Measurements from ENCODE around the gene TTC28. TPM values are rescaled to one million over a fixed set of nuclear protein-coding genes. Genes with fewer than 3 reads are reported as not detected.

The TTC28 gene
- total and polyA plus RNA-seq, 12 donors, result 2.1 to 27.7 (median 20.4) TPM

DNA sequence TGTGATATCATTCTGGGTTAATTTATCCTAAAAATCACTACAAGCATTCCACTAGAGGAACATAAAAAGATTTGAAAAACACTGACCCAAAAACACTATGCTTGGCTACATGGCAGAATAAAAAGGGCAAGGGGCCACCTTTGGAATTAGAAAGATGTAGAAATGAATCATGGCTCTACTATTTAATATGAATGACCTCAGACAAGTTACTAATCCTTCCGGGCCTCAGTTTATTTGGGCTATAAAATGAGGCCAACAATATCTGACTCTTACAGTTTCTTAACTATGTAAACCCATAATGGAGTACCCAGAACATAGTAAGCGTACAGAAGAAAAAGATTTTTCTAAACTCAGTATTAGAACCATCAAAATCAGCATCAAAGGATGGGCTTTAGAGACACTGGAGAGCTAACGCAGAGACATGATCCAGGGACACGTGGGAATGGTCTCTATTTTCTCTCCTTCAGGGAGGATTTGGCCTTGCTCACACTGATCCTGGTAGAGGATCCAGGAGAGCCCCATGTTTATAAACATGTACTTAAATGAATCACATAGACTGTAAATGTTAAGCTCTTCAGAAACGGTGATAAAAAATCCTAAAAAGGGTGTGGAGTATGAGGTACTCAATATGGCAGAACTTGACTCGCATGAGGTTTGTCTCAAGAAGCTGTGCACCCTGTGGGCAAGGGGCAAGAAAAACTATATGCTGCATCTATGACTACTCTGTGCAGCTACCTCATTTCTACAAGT, 472.2 kb downstream of the TTC28 start:
- WGBS, 2 donors, result 94% methylated on average over 6 of the region's 6 CpGs
- Histone ChIP-seq H3K27me3 (no peaks in the 10 kb centered on the region), H3K4me1 (peaks cover 0 to 23% (median 12%) of the 10 kb centered on the region in 9 donors), H3K9me3 (peaks cover 0 to 15% (median 0%) of the 10 kb centered on the region in 11 donors), H3K27ac (no peak overlapping the region), H3K4me3 (no peak overlapping the region), H3K36me3 (no peaks in the 10 kb centered on the region)
- ATAC-seq (no peak), DNase-seq (no peak)
- intact Hi-C loops (cut with DNase I), result loop anchor here in 1 of 10 donors (10.0 kb wide), 1 partner anchor 163 kb away; no protein-coding TSS in a partner anchor
- TF ChIP-seq, protein P1, sequence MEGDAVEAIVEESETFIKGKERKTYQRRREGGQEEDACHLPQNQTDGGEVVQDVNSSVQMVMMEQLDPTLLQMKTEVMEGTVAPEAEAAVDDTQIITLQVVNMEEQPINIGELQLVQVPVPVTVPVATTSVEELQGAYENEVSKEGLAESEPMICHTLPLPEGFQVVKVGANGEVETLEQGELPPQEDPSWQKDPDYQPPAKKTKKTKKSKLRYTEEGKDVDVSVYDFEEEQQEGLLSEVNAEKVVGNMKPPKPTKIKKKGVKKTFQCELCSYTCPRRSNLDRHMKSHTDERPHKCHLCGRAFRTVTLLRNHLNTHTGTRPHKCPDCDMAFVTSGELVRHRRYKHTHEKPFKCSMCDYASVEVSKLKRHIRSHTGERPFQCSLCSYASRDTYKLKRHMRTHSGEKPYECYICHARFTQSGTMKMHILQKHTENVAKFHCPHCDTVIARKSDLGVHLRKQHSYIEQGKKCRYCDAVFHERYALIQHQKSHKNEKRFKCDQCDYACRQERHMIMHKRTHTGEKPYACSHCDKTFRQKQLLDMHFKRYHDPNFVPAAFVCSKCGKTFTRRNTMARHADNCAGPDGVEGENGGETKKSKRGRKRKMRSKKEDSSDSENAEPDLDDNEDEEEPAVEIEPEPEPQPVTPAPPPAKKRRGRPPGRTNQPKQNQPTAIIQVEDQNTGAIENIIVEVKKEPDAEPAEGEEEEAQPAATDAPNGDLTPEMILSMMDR (IDR thresholded peaks at IDR 0.05), result no peak

DNA sequence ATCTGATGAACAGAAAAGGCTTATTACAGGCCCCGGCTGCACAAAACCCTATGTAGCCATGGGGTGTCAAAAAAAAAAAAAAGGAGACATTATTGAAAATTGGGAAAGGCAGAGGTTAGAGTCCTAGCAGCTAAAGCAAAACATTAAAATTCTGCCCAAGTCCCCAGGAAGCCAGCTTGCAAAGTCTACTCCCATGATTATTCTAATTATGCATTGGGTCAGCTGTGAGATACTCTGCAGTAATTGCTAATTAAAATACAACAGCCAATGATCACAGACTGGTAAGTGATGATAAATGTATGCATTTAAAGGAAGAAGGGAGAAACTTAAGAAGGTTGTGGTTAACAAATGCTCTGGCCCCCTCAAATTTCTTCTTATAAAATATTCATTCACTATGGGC, 473.7 kb downstream of the TTC28 start:
- no peaks in the 10 kb centered on the region for H3K36me3 ChIP-seq
- peaks cover 0 to 7% (median 0%) of the 10 kb centered on the region in 11 donors for H3K9me3 ChIP-seq
- whole genome bisulfite sequencing, 2 donors, result 93 to 97% methylated on average over 1 of the region's 1 CpG
- DNase-seq (no peak), ATAC-seq (no peak)
- no peak overlapping the region for H3K27ac ChIP-seq
- TF ChIP-seq, protein P1 (IDR thresholded peaks at IDR 0.05), result no peak
- H3K27me3 ChIP-seq, result no peaks in the 10 kb centered on the region
- no peak overlapping the region for H3K4me3 ChIP-seq
- intact Hi-C loops (cut with DNase I), result loop anchor here in 1 of 10 donors (10.0 kb wide), 1 partner anchor 161 kb away; no protein-coding TSS in a partner anchor
- H3K4me1 ChIP-seq, result peaks cover 0 to 23% (median 12%) of the 10 kb centered on the region in 9 donors

DNA sequence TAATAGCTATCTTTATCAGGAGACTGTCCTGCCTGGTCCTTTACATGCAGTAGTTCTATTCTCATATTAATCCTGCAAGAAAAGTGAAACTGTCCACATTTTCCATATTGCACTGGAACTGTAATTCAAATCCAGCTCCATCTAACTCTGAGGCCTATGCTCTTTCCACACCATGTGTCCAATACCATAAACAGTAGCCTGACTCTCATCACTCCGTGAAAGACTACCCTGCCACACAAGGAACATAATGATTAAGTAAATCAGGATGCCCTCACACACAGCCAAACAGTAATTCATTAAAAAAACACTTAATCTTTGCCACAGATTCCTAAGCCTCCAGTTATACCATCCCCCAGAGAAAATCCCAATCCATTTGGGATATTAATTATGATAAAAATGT, 475.3 kb downstream of the TTC28 start:
- Histone ChIP-seq H3K4me3 (no peak overlapping the region), H3K36me3 (no peaks in the 10 kb centered on the region), H3K27me3 (no peaks in the 10 kb centered on the region), H3K27ac (no peak overlapping the region), H3K4me1 (peaks cover 0 to 23% (median 13%) of the 10 kb centered on the region in 9 donors), H3K9me3 (no peaks in the 10 kb centered on the region)
- DNase-seq (no peak), ATAC-seq (peak in 1 of 8 donors; percentile 28)
- TF ChIP-seq, protein P1 (IDR thresholded peaks at IDR 0.05), result no peak
- intact Hi-C loops (cut with DNase I), result loop anchor here in 1 of 10 donors (10.0 kb wide), 1 partner anchor 160 kb away; no protein-coding TSS in a partner anchor
- WGBS, 2 donors, result 59 to 66% methylated on average over 1 of the region's 1 CpG

DNA sequence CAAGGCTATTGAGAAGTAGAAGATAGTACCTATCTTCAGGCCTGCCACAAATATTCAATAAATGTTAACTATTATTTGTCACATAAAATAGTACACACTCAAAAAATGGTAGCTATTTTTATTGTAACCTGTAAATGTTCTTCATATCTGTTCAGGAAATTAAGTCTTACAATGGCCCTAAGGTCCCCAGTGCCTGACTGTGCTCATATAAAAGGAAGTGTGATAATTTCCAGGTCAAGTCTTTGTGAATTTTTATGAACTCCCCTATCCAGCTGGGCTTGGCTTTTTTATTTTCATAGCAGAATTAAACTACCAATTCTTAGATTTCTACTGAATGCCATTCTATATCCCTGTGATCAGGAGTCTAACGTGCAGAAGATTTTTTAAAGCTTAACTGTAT, 476.4 kb downstream of the TTC28 start:
- DNase-seq (no peak), ATAC-seq (peak in 4 of 8 donors; percentile 35 to 72 (median 44))
- Histone ChIP-seq H3K4me1 (peaks cover 0 to 23% (median 13%) of the 10 kb centered on the region in 9 donors), H3K27me3 (no peaks in the 10 kb centered on the region), H3K27ac (peak overlapping the region in 1 of 10 donors; percentile 18), H3K36me3 (no peaks in the 10 kb centered on the region), H3K9me3 (peaks cover 0 to 3% (median 0%) of the 10 kb centered on the region in 11 donors), H3K4me3 (no peak overlapping the region)
- TF ChIP-seq, protein P1 (IDR thresholded peaks at IDR 0.05), result no peak
- intact Hi-C loops (cut with DNase I), result loop anchor here in 1 of 10 donors (10.0 kb wide), 1 partner anchor 158 kb away; no protein-coding TSS in a partner anchor
- 62 to 63% methylated on average over 1 of the region's 1 CpG for WGBS, 2 donors
